Neural progenitor cell (in vitro differentiated cells): ENCODE data around the gene TEKT3.

ENCODE experiments used
- CTCF ChIP-seq: fragments of 200-600 bp; sonication (generic); IDR thresholded peaks from 2 replicates; pipeline ENCODE4 v1.5.1; 2017; ENCODE audit warnings: antibody characterized with exemption, mild to moderate bottlenecking
- EZH2 ChIP-seq: fragments of 200-600 bp; sonication (generic); IDR thresholded peaks from 2 replicates; pipeline ENCODE4 v1.6.1; 2017; ENCODE audit warnings: antibody characterized with exemption, mild to moderate bottlenecking, moderate library complexity
- EZH2phosphoT487 ChIP-seq: fragments of 200-600 bp; sonication (generic); IDR thresholded peaks from 2 replicates; pipeline ENCODE4 v1.6.1; 2017; ENCODE audit warnings: antibody characterized with exemption

GRCh38 chr17:15385305-15385704 lies 43.9 kb upstream of the TEKT3 start:
- TF ChIP-seq EZH2 = no peak
- TF ChIP-seq CTCF = no peak
- TF ChIP-seq EZH2phosphoT487 = no peak
